ENCODE data around the gene KPTN. TPM values are rescaled to one million over a fixed set of nuclear protein-coding genes. Genes with fewer than 3 reads are reported as not detected.

The KPTN gene
- total RNA-seq, 2 experiments from 2014 or later: 11.0 to 13.3 TPM

GRCh38 chr19:47430041-47430802 lies 53.8 kb downstream of the KPTN start:
- DNase-seq (peak; percentile 67), ATAC-seq (peak; percentile 42)
- peaks cover 51% of the 10 kb centered on the region for H3K4me1 Mint-ChIP-seq
- H3K27me3 Mint-ChIP-seq: peaks cover 41% of the 10 kb centered on the region
- CTCF ChIA-PET: interaction anchor here (0.9 to 16.9 kb wide), 8 partner anchors 9 to 274 kb away, joined by 3 to 408 read pairs (median 4); partner anchors contain the start of genes EHD2 and KPTN
- no peaks in the 10 kb centered on the region for H3K9me3 Mint-ChIP-seq (ENCODE audit: low read depth)
- H3K27ac Mint-ChIP-seq: peak overlapping the region; percentile 24
- H3K36me3 Mint-ChIP-seq: no peaks in the 10 kb centered on the region
- H3K4me3 Mint-ChIP-seq: peak overlapping the region; percentile 53

DNA sequence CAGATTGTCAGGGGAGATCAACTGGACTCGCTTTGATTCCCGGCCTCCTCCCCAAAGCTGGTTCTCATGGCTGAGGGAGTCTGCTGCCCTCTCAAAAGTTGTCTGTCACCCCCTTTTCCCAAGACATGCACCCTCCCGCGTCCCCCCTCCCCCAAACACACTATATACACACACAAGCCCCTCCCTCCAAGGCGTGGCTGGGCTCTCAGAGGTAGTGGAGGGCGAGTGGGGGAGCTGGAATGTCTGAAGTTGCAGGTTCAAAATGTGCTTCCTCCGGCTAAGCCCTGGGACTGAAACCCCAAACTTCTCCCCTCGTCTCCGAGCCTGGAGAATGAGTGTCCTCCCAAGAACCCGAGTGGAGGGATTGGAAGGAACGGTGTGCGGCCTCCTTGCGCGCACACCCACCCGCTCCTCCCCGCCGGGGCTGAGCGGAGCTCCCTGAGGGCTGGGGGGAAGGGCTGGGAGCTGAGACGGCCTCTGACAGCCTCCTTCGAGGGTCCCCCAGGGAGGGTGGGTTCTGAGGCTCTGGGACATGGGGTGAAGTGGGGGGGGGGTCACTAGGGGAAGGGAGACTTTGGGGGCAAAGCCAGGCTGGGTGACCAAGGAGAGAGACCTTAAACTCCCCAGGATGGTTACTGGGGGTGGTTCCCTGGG lies 54.8 kb downstream of the KPTN start:
- no peak for ATAC-seq
- no peak for DNase-seq
- no peaks in the 10 kb centered on the region for H3K9me3 Mint-ChIP-seq (ENCODE audit: low read depth)
- H3K4me3 Mint-ChIP-seq: peak overlapping the region; percentile 53
- no peak overlapping the region for H3K27ac Mint-ChIP-seq
- H3K36me3 Mint-ChIP-seq: no peaks in the 10 kb centered on the region
- H3K27me3 Mint-ChIP-seq: peaks cover 47% of the 10 kb centered on the region
- CTCF ChIA-PET: interaction anchor here (0.9 to 16.9 kb wide), 15 partner anchors 7 to 316 kb away, joined by 3 to 408 read pairs (median 10); partner anchors contain the start of genes DHX34, EHD2, INAFM1 and KPTN
- peaks cover 41% of the 10 kb centered on the region for H3K4me1 Mint-ChIP-seq

DNA sequence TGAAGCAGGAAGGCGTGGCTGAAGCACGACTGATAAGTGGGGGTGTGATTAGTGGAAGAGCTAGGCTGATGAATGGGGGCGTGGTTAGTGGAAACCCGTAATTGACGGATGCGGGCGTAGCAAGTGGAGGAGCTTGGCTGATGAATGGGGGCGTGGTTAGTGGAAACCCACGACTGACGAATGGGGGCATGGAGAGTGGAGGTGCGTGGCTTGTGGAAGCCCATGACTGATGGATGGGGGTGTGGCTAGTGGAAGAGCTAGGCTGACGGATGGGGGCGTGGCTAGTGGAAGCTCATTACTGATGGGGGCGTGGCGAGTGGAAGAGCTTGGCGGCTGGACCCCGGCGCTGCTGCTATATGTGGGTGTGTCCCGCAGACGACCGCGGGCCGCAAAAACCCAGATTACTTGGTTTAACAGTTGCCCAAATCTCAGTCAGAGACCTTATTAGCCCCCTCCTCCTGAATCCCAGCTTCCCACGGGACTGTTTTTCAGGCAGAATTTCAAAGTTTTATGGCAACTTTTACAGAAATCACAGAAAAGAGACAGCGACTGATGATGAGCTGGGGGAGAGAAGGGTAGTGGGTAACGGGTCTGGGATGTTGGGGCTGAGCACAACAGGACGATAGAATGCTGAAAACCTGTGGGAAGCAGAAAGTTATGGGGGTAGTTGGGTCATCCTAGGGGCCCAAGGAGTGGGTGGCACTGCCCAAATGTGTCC lies 55.7 kb downstream of the KPTN start:
- H3K36me3 Mint-ChIP-seq: no peaks in the 10 kb centered on the region
- DNase-seq (peak; percentile 96), ATAC-seq (peak; percentile 88)
- no peak overlapping the region for H3K27ac Mint-ChIP-seq
- no peak overlapping the region for H3K4me3 Mint-ChIP-seq
- H3K4me1 Mint-ChIP-seq: peaks cover 33% of the 10 kb centered on the region
- H3K9me3 Mint-ChIP-seq (ENCODE audit: low read depth): no peaks in the 10 kb centered on the region
- CTCF ChIA-PET: interaction anchor here (0.6 to 16.9 kb wide), 32 partner anchors 8 to 785 kb away, joined by 3 to 408 read pairs (median 4); partner anchors contain the start of genes CCDC9, DHX34, EHD2 and INAFM1
- H3K27me3 Mint-ChIP-seq: peaks cover 54% of the 10 kb centered on the region

DNA sequence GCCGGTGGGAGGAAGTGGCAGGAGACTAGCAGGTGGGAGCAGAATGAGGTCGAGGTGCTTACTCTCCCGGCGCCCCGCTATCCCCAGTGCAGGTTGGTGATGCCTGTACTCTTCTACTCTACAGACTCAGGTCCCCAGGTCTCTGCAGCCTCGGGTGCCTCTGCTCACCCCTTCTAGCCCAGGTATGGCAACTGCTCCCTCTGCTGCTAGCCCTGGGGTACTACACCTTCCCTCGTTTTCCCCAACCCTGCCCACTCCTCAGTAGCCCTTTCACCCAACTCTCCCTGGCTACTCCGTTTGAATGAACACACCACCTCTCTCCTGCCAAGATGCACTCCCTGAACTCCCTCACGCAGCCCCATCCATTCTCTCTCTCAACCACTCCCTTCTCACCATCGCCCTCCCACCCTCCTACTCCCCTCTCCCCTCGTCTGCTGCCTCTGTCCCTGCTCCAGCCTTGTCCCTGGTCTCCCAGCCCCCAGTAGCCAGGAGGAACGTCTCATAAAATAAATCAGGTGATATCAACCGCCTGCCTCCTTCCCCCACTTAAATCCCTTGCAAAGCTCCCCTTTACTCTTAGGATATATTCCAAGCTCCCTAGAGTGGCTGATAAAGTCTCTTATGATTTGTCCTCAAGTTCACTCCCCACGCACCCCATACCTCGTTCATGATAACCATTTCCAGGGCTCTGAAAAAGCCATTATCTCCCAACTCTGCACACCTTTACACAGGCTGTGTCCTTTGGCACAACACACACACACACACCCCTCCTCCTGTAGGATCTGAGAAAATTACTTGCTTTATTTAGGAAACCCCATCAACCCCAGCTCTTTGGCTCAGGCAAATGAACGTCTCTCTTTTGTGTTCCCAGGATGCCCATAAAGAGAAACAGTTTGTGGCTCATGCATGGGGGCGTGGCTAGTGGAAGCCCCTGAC lies 56.5 kb downstream of the KPTN start:
- Mint-ChIP-seq H3K27ac (no peak overlapping the region), H3K4me3 (no peak overlapping the region), H3K4me1 (peaks cover 24% of the 10 kb centered on the region), H3K9me3 (ENCODE audit: low read depth) (no peaks in the 10 kb centered on the region), H3K36me3 (peaks cover 1% of the 10 kb centered on the region), H3K27me3 (peaks cover 63% of the 10 kb centered on the region)
- CTCF ChIA-PET: interaction anchor here (0.6 to 16.9 kb wide), 28 partner anchors 9 to 317 kb away, joined by 3 to 408 read pairs (median 4); partner anchors contain the start of genes CCDC9, DHX34, EHD2 and INAFM1
- ATAC-seq (peak; percentile 43), DNase-seq (peak; percentile 80)

Other genes with a start within 250 kb of the KPTN start
- 10 to 100 TPM; 24.8 to 27.6 TPM for gene CCDC9, start 227.7 kb downstream of the KPTN start, total RNA-seq
- gene INAFM1, start 209.3 kb downstream of the KPTN start, total RNA-seq: 10 to 100 TPM in 1 of 2 experiments, 1 to 10 TPM in 1; 7.6 to 14.5 TPM
- gene C5AR1, start 174.4 kb downstream of the KPTN start, total RNA-seq: 1 to 10 TPM in 1 of 2 experiments, not detected in 1; 1.4 TPM
- under 1 TPM; 0.07 to 0.29 TPM for gene C5AR2, start 152.0 kb downstream of the KPTN start, total RNA-seq
- gene DHX34, start 134.9 kb downstream of the KPTN start, total RNA-seq: 10 to 100 TPM; 11.7 to 14.3 TPM
- gene MEIS3, start 64.7 kb downstream of the KPTN start, total RNA-seq: not detected
- gene SLC8A2, start 12.3 kb downstream of the KPTN start, total RNA-seq: under 1 TPM; 0.14 to 0.32 TPM
- gene NAPA, start 30.8 kb upstream of the KPTN start, total RNA-seq: 100 to 1,000 TPM; 102 to 124 TPM
- gene ZNF541, start 88.9 kb upstream of the KPTN start, total RNA-seq: under 1 TPM; 0.32 to 0.40 TPM
- gene BICRA, start 124.9 kb upstream of the KPTN start, total RNA-seq: 10 to 100 TPM; 16.6 to 20.7 TPM
- gene EHD2, start 229.2 kb upstream of the KPTN start, total RNA-seq: under 1 TPM in 1 of 2 experiments, not detected in 1; 0.07 TPM